ENCODE results near the gene SIK3.
"Not testable (repeated sequence)": the region's sequence is repeated elsewhere in the genome, so short reads cannot be mapped to it uniquely, and the experiment has no call there.

The SIK3 gene

GRCh38 chr11:116813170-116813569 is 285.1 kb downstream of the SIK3 start:
- DNase-seq, result no peak

- no peak for DNase-seq
These were observed 286.1 kb downstream of the SIK3 start for GRCh38 chr11:116812109-116812508.

- DNase-seq, result no peak
These were observed 287.0 kb downstream of the SIK3 start for GRCh38 chr11:116811194-116811593.

GRCh38 chr11:116808262-116809175 is 289.7 kb downstream of the SIK3 start:
- no peak for DNase-seq

- DNase-seq, result no peak
These were observed 290.5 kb downstream of the SIK3 start for GRCh38 chr11:116807601-116808261.

GRCh38 chr11:116804001-116804400 is 294.2 kb downstream of the SIK3 start:
- DNase-seq, result no peak

- not testable (repeated sequence) for DNase-seq
These were observed 296.6 kb downstream of the SIK3 start for GRCh38 chr11:116801662-116802061.

- no peak for DNase-seq
These were observed 297.6 kb downstream of the SIK3 start for GRCh38 chr11:116800610-116801009.

GRCh38 chr11:116798368-116798767 is 299.9 kb downstream of the SIK3 start:
- DNase-seq, result no peak

GRCh38 chr11:116797816-116798215 is 300.4 kb downstream of the SIK3 start:
- DNase-seq, result no peak

- DNase-seq, result no peak
These were observed 301.7 kb downstream of the SIK3 start for GRCh38 chr11:116796548-116796947.

- no peak for DNase-seq
These were observed 303.4 kb downstream of the SIK3 start for GRCh38 chr11:116794851-116795250.

- DNase-seq, result no peak
These were observed 304.5 kb downstream of the SIK3 start for GRCh38 chr11:116793772-116794097.

Data from NCI-H1436 (cell line).